Tibial nerve (tissue), 4 donors: ENCODE data around the gene MCUR1. TPM values are rescaled to one million over a fixed set of nuclear protein-coding genes. Genes with fewer than 3 reads are reported as not detected.

Experiments used
- DNase-seq, 2 donors: peaks; one replicate each; pipeline ENCODE4 v3.0.0-alpha.2; 2019; ENCODE audit warnings: low spot score in 2 of 2
- H3K27ac ChIP-seq, 4 donors: fragments of 200-600 bp; sonication (generic) in 3 of 4; one replicate each; pipeline ENCODE4 v1.5.1; 2017 to 2019; ENCODE audit warnings: mild to moderate bottlenecking in 1 of 4
- H3K27me3 ChIP-seq, 2 donors: fragments of 200-600 bp; sonication (generic) in 1 of 2; one replicate each; pipeline versions ENCODE4 v1.5.1 to v1.6.0; 2017 to 2019
- H3K36me3 ChIP-seq, 3 donors: fragments of 200-600 bp; sonication (generic); one replicate each; pipeline ENCODE4 v1.5.1; 2018 to 2019
- H3K4me1 ChIP-seq, 4 donors: fragments of 200-600 bp; sonication (generic) in 3 of 4; one replicate each; pipeline ENCODE4 v1.5.1; 2017 to 2019
- H3K4me3 ChIP-seq, 4 donors: fragments of 200-600 bp; sonication (generic) in 3 of 4; one replicate each; pipeline ENCODE4 v1.5.1; 2017 to 2019; ENCODE audit warnings: mild to moderate bottlenecking in 1 of 4, moderate library complexity in 1 of 4
- H3K9me3 ChIP-seq, 4 donors: fragments of 200-600 bp; sonication (generic) in 3 of 4; one replicate each; pipeline ENCODE4 v1.5.1; 2017 to 2019
- EP300 ChIP-seq, 2 donors: sonication (generic); formaldehyde crosslinking; IDR thresholded peaks; one replicate each; pipeline ENCODE4 v1.6.1; 2017; ENCODE audit warnings: antibody characterized with exemption in 2 of 2, mild to moderate bottlenecking in 1 of 2
- POLR2A ChIP-seq, 2 donors: fragments of 450-650 bp; IDR thresholded peaks; one replicate each; pipeline ENCODE4 v1.6.1; 2017; ENCODE audit warnings: antibody characterized with exemption in 2 of 2, mild to moderate bottlenecking in 2 of 2, moderate library complexity in 2 of 2
- WGBS, 2 donors: methylation state at CpG; one replicate each; pipeline ENCODE4 v1.1.5; 2018; 5-methylcytosine and 5-hydroxymethylcytosine counted together
- total RNA-seq, 4 donors: library from RNA; depleted of rRNA; stranded (reverse); fragments of >200 nt; gene quantifications; one replicate each; pipeline ENCODE4 v1.1.0, GENCODE V29; 2016
- TF ChIP-seq, protein P1 (sequence below), 5 experiments: fragments of 200-600 bp in 3 of 5; fragments of 450-650 bp in 2 of 5; sonication (generic) in 3 of 5; IDR thresholded peaks; one replicate each; pipeline ENCODE4 v1.5.1; 2016 to 2019; ENCODE audit warnings: antibody characterized with exemption in 5 of 5, mild to moderate bottlenecking in 3 of 5, moderate library complexity in 2 of 5

The MCUR1 gene
- total RNA-seq, 4 donors from 2014 or later = 7.9 to 23.7 (median 9.9) TPM

DNA sequence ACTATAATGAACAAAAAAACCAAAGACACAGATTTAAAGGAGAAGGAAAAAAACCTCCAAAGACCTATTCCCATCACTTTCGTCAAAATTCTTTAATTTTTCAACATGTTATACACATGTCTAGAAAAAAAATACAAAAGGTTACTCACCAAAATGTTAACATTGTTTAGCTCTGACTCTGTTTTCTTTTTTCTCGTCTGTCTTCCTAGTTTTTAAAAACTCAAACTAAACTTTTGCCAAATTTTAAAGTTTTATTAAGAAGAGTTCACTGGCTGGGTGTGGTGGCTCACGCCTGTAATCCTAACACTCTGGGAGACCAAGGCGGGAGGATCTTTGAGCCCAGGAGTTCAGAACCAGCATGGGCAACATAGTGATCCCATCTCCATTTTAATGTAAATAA, 10.8 kb downstream of the MCUR1 start:
- 81 to 84% methylated on average over 4 of the region's 4 CpGs for WGBS, 2 donors
- no peaks in the 10 kb centered on the region for H3K4me1 ChIP-seq
- H3K9me3 ChIP-seq = no peaks in the 10 kb centered on the region
- no peaks in the 10 kb centered on the region for H3K27me3 ChIP-seq
- no peak for DNase-seq
- H3K36me3 ChIP-seq = peaks cover 0 to 61% (median 10%) of the 10 kb centered on the region in 3 donors
- no peak overlapping the region for H3K4me3 ChIP-seq
- TF ChIP-seq, protein P1, sequence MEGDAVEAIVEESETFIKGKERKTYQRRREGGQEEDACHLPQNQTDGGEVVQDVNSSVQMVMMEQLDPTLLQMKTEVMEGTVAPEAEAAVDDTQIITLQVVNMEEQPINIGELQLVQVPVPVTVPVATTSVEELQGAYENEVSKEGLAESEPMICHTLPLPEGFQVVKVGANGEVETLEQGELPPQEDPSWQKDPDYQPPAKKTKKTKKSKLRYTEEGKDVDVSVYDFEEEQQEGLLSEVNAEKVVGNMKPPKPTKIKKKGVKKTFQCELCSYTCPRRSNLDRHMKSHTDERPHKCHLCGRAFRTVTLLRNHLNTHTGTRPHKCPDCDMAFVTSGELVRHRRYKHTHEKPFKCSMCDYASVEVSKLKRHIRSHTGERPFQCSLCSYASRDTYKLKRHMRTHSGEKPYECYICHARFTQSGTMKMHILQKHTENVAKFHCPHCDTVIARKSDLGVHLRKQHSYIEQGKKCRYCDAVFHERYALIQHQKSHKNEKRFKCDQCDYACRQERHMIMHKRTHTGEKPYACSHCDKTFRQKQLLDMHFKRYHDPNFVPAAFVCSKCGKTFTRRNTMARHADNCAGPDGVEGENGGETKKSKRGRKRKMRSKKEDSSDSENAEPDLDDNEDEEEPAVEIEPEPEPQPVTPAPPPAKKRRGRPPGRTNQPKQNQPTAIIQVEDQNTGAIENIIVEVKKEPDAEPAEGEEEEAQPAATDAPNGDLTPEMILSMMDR (IDR thresholded peaks at IDR 0.05) = no peak
- TF ChIP-seq EP300 (IDR thresholded peaks at IDR 0.05) (no peak), POLR2A (IDR thresholded peaks at IDR 0.05) (no peak)
- no peak overlapping the region for H3K27ac ChIP-seq

DNA sequence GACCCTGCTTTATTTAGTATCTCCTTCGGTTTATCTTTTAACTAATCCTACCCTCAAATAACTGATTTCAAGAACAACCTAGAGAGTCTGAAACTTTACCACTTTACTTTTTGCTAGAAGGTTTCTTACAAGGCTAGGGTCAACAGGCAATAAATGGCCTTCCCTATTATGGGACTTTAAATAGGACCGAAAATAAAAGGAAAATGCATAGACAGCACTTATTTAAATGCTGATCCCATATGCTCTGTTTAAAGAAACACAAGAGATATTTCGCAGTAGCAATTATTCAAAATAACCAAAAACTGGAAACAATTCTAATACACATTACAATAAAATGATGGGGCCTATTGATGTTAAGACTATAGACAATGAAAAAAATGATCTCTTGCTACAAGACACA, 13.7 kb downstream of the MCUR1 start:
- TF ChIP-seq POLR2A (IDR thresholded peaks at IDR 0.05) (no peak), EP300 (IDR thresholded peaks at IDR 0.05) (no peak)
- TF ChIP-seq, protein P1 (IDR thresholded peaks at IDR 0.05) = no peak
- H3K27ac ChIP-seq = no peak overlapping the region
- no peak for DNase-seq
- peaks cover 0 to 73% (median 7%) of the 10 kb centered on the region in 3 donors for H3K36me3 ChIP-seq
- H3K27me3 ChIP-seq = no peaks in the 10 kb centered on the region
- no peaks in the 10 kb centered on the region for H3K4me1 ChIP-seq
- H3K9me3 ChIP-seq = no peaks in the 10 kb centered on the region
- WGBS, 2 donors = 86 to 90% methylated on average over 3 of the region's 3 CpGs
- no peak overlapping the region for H3K4me3 ChIP-seq

GRCh38 chr6:13796781-13797180, 17.6 kb downstream of the MCUR1 start:
- Histone ChIP-seq H3K36me3 (peaks cover 2 to 56% (median 4%) of the 10 kb centered on the region in 3 donors), H3K4me3 (no peak overlapping the region), H3K4me1 (no peaks in the 10 kb centered on the region), H3K9me3 (no peaks in the 10 kb centered on the region), H3K27ac (no peak overlapping the region), H3K27me3 (no peaks in the 10 kb centered on the region)
- no peak for DNase-seq
- no peak for TF ChIP-seq POLR2A (IDR thresholded peaks at IDR 0.05)
- TF ChIP-seq, protein P1 (IDR thresholded peaks at IDR 0.05) = no peak
- no peak for TF ChIP-seq EP300 (IDR thresholded peaks at IDR 0.05)
- WGBS, 2 donors = 74 to 79% methylated on average over 1 of the region's 1 CpG

GRCh38 chr6:13795041-13795750, 19.2 kb downstream of the MCUR1 start:
- Histone ChIP-seq H3K4me1 (no peaks in the 10 kb centered on the region), H3K4me3 (no peak overlapping the region), H3K27me3 (no peaks in the 10 kb centered on the region), H3K27ac (no peak overlapping the region), H3K9me3 (no peaks in the 10 kb centered on the region), H3K36me3 (peaks cover 2 to 56% (median 2%) of the 10 kb centered on the region in 3 donors)
- 44 to 46% methylated on average over 8 of the region's 8 CpGs for WGBS, 2 donors
- TF ChIP-seq EP300 (IDR thresholded peaks at IDR 0.05) = no peak
- TF ChIP-seq, protein P1 (IDR thresholded peaks at IDR 0.05) = peak; percentile 75 to 93 (median 85)
- peak; percentile 75 to 88 for DNase-seq

DNA sequence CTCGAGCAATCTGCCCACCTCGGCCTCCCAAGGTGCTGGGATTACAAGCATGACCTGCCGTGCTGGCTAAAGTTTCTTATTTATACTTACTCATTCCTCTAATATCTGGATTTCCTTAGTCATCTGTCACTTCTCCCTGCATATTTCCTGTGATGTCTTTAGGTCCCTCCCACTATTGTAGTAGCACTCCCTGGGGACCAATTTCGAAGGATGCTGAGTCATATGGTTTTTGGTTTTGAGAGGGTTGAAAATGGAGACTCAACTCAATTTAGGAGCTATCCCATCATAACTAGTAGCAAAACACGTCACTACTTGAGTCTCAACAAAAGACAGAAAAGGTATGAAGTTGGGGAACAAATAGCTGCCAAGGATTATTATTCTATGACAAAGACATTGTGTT, 20.2 kb downstream of the MCUR1 start:
- no peak for DNase-seq
- Histone ChIP-seq H3K27me3 (no peaks in the 10 kb centered on the region), H3K4me3 (no peak overlapping the region), H3K4me1 (no peaks in the 10 kb centered on the region), H3K27ac (no peak overlapping the region), H3K9me3 (no peaks in the 10 kb centered on the region), H3K36me3 (peaks cover 0 to 62% (median 2%) of the 10 kb centered on the region in 3 donors)
- TF ChIP-seq, protein P1 (IDR thresholded peaks at IDR 0.05) = no peak
- TF ChIP-seq POLR2A (IDR thresholded peaks at IDR 0.05) = no peak
- TF ChIP-seq EP300 (IDR thresholded peaks at IDR 0.05) = no peak
- 73 to 81% methylated on average over 5 of the region's 5 CpGs for WGBS, 2 donors
